Endothelial cell of hepatic sinusoid (primary cell): ENCODE results near the gene NAXD.
"Not testable (repeated sequence)": the region's sequence is repeated elsewhere in the genome, so short reads cannot be mapped to it uniquely, and the experiment has no call there.

Experiments used
- in situ Hi-C: cut with HindIII; loops from 2 replicates; pipeline ENCODE4 v1.10.0; 2017; ENCODE audit warnings: low sequenced_read_pairs

The NAXD gene

DNA sequence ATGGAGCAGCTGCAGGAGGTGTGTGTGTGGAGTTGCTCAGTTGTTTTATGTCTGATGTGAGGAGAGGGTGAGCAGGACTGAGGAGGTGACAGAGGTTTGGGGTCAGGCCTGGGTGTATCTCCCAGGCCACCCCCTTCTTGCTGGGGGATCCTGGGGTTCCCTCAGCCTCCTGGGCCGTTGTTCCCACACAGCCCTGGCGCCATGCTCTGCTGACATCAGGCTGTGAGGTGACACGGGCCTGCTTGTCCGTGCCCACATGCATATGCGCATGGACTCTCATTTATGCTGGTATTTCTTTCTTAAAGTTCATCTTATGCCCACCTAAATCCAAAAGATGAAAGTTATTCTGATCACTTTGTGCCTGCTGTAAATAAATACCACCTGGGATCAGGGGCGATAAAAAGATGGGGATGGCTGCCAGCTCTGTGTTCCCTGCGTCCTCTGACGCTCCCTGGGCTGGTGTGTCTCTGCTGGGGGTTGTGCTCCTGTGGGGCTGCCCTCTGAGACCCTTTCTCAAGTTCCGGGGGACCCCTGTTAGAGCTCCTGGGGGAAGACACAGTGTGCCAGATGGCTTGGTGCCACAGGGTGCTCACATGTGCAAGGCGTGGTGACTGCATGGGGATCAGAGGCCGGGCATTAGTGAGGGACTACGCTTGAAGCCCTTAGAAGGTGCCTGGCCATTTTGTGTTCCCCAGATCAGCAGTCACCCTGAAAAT, 12.6 kb downstream of the NAXD start:
- in situ Hi-C loops: no loop called here

- in situ Hi-C loops: no loop called here
These were observed 13.1 kb downstream of the NAXD start for GRCh38 chr13:110628477-110628793.

DNA sequence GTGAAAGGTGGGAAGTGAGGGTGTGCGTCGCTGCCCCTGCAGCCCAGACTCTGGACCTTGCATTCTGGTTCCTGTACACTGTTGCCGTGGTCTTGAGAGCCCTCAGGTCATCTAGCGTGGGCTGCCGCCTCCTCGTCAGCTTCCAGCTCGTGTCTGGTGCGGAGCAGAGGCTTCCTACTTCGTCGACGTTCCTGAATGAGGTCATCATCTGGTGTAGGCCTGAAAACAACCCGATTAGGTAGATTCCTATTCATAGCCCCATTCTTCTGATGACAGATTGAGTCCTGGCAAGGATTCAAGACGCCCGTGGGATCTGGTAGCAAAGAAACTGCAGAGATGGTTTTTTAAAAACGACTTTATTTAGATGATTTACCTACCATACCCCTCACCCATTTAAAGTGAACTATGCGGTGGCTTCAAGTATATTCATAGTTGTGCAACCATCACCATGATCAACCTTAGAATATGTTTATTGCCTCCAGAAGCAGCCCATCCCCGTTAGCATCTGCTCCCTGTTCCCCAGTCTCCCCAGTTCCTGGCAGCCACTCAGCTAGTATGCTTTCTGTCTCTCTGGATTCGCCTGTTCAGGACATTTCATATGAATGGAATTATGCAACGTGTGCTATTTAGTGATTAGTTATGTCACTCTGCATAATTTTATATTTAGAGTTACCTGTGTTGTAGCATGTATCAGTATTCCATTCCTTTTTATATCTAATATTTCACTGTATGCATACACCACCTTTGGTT, 13.8 kb downstream of the NAXD start:
- in situ Hi-C loops: no loop called here

GRCh38 chr13:110629735-110630134, 14.4 kb downstream of the NAXD start:
- in situ Hi-C loops: no loop called here

- in situ Hi-C loops: no loop called here
These were observed 15.3 kb downstream of the NAXD start for GRCh38 chr13:110630566-110631119.

GRCh38 chr13:110632255-110632654, 16.9 kb downstream of the NAXD start:
- in situ Hi-C loops: not testable (repeated sequence)

DNA sequence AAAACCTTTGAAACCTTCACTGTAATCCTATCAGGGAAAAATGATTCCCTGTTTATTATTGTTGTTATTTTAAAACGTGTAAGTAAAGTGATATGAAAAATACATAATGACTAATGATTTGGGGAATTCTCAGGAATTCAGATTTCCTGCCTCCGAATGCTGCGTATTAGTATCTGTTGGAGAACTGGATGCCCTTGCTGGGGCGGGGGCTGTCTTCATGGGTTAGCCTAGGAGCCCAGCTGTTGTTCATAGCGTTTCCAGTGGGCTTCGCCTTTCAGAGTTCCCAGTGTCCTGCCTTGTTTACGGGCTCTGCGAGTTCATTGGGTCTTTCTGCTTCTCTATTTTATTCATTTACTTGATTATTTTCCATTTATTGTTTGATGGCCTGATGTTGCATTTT, 18.4 kb downstream of the NAXD start:
- in situ Hi-C loops: no loop called here

DNA sequence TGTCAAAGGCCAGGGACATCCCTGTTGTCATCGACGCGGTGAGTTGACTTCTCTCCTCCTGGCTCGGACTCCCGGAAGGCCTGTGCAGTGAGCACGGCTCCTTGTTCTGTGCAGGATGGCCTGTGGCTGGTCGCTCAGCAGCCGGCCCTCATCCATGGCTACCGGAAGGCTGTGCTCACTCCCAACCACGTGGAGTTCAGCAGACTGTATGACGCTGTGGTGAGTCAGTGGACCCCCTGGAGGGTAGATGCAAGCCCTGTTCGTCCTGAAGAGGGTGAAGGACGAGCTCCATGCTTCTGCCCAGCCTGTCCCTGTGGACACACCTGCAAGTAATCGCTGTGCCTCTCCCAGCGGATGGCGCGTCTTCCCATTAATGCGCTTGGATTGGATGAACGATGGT, 19.2 kb downstream of the NAXD start:
- in situ Hi-C loops: no loop called here

DNA sequence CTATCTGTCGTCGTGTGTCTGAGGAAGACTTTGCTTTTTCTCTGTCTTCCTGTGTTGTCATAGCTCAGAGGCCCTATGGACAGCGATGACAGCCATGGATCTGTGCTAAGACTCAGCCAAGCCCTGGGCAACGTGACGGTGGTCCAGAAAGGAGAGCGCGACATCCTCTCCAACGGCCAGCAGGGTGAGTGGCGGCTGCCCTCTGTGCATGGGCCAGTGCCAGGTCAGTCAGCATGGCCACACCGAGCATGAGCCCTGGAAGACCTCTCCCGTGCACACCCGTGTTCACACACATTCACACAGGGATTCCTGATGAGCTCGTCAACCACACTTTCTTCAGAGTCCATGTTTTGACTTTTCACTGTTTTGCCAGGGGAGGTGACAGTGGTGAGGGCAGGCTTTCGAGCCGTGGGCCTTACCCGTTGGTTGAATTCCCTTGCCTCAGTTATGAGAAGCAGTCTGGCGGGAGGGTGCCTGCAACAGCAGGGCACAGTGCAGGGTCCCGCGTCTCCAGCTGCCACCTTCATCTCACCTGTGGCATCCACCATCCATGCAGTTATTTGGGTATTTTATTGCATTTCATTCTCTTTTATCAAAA, 20.2 kb downstream of the NAXD start:
- in situ Hi-C loops: no loop called here

DNA sequence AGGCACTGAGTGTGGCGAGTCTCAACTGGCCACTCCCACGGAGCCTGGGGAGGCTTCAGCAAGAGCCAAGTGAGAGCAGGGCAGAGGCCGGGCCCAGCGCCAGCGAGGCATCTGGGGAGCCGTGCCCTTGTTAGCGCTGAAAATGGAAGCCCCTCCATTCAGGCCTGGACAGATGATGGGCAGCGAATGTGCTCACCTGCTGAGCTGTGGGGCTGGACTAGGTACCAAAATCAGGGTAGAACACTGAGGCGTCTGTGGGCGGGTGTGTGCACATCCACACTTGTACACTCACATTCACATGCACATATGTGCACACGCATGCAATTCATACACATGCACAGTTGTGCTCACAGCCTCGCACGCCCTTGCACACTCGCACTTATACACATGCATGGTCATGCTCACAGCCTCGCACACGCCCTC, 20.7 kb downstream of the NAXD start:
- in situ Hi-C loops: no loop called here

DNA sequence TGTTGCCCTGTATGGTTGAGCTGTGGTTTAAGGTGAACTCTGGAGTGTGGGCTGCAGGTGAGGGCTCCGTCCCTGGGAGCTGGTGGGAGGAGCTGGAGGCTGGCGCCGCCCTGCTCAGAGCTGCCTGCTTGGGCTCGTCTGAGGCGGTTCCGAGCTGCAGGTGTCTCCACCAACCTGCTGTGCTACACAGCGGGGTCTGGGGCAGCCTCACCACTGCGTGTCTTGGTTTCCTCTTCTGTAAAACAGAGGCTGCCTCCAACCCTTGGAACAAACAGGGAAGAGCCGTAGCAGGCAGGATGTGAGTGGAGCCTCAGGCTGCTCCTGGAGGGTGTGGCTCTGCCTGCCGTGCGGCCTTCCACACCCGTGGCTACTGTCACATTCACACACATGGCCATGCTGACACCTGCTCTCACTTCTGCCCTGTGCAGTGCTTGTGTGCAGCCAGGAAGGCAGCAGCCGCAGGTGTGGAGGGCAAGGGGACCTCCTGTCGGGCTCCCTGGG, 21.4 kb downstream of the NAXD start:
- in situ Hi-C loops: no loop called here

GRCh38 chr13:110637275-110637674, 21.9 kb downstream of the NAXD start:
- in situ Hi-C loops: no loop called here

DNA sequence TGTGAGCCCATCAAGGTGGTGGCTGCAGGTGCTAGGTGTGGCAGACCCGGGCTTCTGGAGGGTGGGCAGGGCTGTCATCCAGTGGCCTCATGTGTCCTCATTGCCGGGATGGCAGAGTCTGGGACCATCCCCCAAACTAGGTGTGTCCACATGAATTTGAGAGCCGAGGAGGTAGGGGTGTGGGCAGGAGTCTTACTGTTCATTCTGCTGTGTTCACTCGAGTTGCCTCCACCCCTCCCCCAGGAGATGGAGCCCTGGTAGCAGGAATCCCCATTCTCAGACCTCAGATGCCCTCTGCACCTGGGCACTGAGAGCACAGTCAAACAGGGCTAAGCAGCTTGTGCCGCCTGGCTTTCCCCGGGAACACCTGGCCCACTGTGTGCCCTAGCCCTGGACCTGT, 22.4 kb downstream of the NAXD start:
- in situ Hi-C loops: no loop called here

DNA sequence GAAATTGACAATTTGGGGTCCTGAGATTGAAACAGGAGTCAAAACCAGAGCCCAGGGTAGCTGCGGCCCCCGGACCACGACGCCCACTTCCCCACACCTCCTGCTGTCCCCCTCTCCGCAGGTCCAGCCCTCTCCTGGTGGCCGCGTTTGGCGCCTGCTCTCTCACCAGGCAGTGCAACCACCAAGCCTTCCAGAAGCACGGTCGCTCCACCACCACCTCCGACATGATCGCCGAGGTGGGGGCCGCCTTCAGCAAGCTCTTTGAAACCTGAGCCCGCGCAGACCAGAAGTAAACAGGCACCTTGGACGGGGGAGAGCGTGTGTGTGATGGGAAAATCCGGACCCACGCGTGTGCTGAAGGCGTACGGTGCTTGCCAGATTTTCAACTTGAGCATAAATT, 22.9 kb downstream of the NAXD start:
- in situ Hi-C loops: no loop called here

DNA sequence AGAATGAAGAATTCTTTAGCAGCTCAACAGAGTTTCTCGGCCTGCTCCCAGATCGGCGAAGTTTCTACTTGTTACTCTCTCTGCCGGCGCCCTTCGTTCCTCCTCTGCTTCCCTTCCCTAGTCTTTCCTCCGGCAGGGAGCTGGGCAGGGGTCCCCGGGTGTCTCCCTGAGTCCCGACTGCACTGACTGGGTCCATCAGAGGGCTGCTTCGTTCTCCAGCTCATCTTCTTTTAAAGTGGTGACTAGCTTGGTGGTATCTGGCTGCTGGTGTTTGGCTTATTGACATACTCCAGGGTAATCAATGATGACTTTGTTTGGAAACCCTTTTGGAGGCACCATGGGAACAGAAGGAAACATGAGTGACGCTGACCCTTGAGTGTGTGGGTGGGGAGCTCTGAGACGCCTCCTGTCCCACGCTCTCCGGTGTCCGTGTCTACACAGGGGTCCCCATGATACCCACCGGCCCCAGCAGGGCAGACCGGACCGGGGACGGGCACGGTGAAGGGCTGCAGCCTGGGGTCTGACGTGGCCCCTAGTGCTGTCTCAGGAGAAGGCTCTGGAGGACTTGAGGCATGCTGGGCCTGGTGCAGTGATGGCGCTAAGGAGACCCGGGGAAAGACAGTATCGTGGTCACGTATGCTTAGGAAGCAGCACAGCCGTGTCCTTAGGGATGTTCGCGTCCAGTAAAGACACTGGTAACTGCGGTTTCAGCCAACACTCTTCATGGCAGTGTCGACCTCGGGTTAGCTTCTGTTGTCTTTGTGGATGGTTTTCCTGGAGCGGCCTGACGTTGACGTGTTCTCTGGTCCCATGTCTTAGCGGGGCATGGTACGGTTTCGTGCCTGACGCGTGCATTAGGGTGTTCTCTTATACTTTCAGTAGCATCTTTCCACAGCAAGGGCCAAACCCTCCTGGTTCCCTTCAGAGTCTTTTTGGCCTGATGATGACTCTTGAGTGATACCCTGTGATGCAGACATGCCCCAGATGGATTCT, 23.8 kb downstream of the NAXD start:
- in situ Hi-C loops: no loop called here

- in situ Hi-C loops: no loop called here
These were observed 24.6 kb downstream of the NAXD start for GRCh38 chr13:110639935-110640334.

DNA sequence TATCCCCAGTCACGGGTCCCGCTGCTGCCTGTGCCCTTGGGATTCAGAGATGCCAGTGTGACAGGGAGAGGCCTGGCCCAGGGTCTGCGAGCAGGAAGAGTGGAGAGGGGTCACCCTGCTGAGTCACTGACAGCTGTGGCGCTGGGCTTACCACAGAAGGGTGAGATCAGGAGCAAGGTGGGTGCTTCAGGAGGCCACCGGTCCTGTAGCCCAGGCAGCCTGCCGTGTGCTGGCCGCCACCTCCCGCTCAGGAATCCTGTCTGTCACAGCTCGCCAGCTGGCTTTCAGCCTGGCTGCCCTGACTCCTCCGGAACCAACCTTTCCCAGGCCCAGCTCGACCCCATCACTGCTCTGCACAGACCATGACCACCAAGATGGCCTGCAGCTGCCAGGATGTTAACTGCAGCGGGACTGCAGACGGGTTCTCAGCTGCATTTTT, 25.3 kb downstream of the NAXD start:
- in situ Hi-C loops: no loop called here

DNA sequence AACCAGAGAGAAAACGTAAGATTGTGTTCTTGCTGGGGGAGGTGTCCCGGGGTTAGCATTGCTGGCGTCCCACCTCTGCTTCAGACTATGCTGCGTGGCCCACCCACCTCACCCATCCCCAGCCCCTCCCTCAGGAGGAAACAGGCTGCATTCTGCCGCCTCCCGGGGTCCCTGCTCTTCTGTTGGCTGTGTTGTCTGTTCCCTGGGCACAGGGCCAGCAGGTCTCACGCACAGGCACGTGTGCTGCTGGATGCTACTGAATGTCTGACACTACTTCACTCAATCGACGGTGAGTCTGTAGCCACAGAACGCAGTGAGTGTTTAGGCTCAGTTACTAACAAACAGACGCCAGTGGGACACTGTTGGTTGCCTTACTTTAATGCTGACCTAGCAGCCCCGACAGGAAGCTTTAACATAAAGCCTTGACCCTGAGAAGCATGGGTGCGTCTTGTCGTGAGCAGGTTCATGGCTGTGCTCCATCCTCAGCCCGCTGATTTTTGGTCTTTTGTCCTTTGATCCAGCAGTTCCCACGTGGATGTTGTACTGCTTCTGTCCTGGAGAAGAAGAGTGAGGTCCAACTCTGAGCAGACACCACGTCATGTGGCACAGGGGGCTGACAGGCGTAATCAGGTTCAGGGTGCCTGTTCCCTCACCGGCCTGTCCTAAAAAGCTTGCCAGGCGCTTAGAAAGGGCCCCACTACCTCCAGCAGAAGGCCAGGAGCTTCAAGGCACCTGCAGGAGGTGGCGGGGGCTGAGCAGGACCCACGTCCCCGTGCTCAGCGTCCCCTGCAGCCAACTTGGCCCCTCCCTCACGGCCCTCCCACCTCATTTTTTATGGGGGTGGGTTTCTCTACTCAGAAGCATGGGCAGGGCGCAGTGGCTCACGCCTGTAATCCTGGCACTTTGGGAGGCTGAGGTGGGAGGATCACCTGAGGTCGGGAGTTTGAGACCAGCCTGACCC, 26.0 kb downstream of the NAXD start:
- in situ Hi-C loops: no loop called here

DNA sequence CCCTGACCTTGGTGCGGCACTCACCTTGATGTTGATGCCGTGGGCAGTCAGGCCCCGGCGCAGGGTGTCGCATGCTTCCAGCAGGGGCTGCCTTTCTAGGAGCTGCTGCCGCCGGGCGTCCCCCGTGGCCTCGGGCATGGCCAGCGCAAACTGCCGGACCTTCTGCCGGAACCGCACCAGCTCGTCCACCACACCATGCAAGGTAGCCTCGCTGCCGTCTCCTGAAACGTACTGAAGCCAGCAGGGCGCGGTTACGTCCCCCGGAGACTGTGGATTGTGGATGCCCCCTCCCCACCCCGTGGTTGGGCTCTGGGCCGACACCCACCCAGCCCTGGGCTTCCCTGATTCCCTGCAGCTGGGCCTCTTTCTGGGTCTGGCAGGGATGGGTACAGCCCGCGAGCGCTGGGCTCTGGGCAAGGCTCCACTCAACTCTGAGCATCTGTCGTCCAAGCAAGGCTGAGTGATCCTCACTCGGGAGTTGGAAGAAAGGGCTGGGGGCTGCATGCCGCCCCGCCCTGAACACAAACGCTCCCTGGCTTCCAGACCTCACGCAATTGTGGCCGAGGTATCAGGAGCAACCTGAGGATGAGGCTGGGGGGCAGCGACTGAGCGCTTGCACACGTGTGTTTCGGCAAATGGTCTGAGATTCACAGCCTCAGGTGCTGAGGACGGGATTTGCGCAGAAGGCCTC, 27.1 kb downstream of the NAXD start:
- in situ Hi-C loops: no loop called here
